Measurements from ENCODE around the gene BORA. TPM values are rescaled to one million over a fixed set of nuclear protein-coding genes. Genes with fewer than 3 reads are reported as not detected.

The BORA gene
- total RNA-seq, 2 donors from 2014 or later: 0.99 to 1.6 TPM

DNA sequence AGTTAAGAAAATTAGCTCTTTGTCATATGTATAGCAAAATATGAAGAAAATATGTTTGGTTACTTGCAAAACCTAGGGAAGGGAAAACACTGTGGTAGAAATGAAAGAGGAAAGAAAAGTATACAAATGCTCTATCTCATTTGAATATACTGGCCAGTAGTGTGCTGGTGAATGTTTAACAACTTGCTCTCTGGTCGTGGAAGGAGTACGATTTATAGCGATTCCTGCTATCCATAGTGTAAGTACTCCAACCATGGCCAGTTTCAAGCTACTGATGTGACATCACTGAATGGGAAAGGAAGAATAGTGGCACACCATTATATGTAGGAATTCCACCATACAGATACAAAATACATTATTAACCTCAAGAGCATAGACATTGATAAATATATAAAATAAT lies 9.3 kb downstream of the BORA start:
- ATAC-seq: no peak
- no peak for DNase-seq
- Histone ChIP-seq H3K27ac (no peak overlapping the region), H3K4me3 (no peak overlapping the region), H3K9me3 (no peaks in the 10 kb centered on the region), H3K4me1 (no peaks in the 10 kb centered on the region), H3K36me3 (replicated peaks in 1 of 2; ENCODE audit: insufficient read depth in 1 of 2, low read depth in 2 of 2) (no peaks in the 10 kb centered on the region), H3K27me3 (no peaks in the 10 kb centered on the region)
- TF ChIP-seq, protein P1, sequence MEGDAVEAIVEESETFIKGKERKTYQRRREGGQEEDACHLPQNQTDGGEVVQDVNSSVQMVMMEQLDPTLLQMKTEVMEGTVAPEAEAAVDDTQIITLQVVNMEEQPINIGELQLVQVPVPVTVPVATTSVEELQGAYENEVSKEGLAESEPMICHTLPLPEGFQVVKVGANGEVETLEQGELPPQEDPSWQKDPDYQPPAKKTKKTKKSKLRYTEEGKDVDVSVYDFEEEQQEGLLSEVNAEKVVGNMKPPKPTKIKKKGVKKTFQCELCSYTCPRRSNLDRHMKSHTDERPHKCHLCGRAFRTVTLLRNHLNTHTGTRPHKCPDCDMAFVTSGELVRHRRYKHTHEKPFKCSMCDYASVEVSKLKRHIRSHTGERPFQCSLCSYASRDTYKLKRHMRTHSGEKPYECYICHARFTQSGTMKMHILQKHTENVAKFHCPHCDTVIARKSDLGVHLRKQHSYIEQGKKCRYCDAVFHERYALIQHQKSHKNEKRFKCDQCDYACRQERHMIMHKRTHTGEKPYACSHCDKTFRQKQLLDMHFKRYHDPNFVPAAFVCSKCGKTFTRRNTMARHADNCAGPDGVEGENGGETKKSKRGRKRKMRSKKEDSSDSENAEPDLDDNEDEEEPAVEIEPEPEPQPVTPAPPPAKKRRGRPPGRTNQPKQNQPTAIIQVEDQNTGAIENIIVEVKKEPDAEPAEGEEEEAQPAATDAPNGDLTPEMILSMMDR (IDR thresholded peaks at IDR 0.05): no peak
- no peak for TF ChIP-seq POLR2A (IDR thresholded peaks at IDR 0.05)
- 72 to 76% methylated on average over 3 of the region's 3 CpGs for WGBS, 2 donors
- intact Hi-C loops (cut with DNase I): no loop called here

DNA sequence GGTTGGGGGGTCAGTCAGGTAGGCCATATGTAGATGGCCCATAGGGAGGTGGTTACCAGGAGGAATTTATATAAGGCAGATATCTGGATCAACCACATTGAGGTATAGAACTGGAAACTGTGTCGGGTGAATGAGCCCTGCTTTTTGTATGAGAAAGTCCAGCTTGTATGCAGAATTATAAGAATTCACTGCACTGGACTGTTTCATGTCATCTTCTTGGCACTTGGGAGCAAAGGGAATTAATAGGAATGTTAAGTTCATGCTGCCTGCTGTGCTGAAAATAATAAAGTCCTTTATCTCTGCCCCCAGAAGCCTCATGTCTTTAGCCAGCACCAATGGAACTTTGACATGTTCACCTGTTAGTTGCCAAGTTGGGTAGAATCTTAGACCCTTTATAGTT lies 12.3 kb downstream of the BORA start:
- Histone ChIP-seq H3K9me3 (no peaks in the 10 kb centered on the region), H3K4me3 (no peak overlapping the region), H3K27me3 (no peaks in the 10 kb centered on the region), H3K36me3 (replicated peaks in 1 of 2; ENCODE audit: insufficient read depth in 1 of 2, low read depth in 2 of 2) (peaks cover 0 to 2% of the 10 kb centered on the region in 2 donors), H3K4me1 (no peaks in the 10 kb centered on the region), H3K27ac (no peak overlapping the region)
- intact Hi-C loops (cut with DNase I): no loop called here
- TF ChIP-seq POLR2A (IDR thresholded peaks at IDR 0.05): no peak
- TF ChIP-seq, protein P1 (IDR thresholded peaks at IDR 0.05): no peak
- no peak for ATAC-seq
- no peak for DNase-seq
- WGBS, 2 donors: 74 to 88% methylated on average over 1 of the region's 1 CpG

DNA sequence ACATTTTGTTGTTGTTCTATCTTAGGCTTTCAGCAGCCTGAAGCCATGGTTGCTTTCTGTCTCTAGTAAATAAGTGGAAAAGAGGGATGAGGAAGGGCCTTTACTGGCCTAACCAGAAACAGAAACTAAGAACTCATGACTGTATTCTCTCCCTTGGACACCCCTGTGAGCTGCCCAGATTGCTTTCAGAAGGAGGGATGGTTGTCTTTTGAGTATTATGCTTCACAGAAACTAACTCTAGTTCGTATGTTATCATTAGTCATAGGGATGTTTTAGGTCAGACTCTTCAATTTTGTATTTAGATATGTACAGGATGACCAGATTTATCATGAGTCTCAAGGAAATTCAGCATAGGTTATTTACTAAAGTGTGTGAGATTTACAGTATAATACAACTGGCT lies 17.5 kb downstream of the BORA start:
- H3K4me3 ChIP-seq: no peak overlapping the region
- H3K36me3 ChIP-seq (replicated peaks in 1 of 2; ENCODE audit: insufficient read depth in 1 of 2, low read depth in 2 of 2): peaks cover 0 to 11% of the 10 kb centered on the region in 2 donors
- no peaks in the 10 kb centered on the region for H3K27me3 ChIP-seq
- intact Hi-C loops (cut with DNase I): no loop called here
- H3K9me3 ChIP-seq: no peaks in the 10 kb centered on the region
- H3K27ac ChIP-seq: no peak overlapping the region
- 84 to 86% methylated on average over 1 of the region's 1 CpG for WGBS, 2 donors
- TF ChIP-seq POLR2A (IDR thresholded peaks at IDR 0.05): no peak
- TF ChIP-seq, protein P1 (IDR thresholded peaks at IDR 0.05): no peak
- DNase-seq (no peak), ATAC-seq (no peak)
- no peaks in the 10 kb centered on the region for H3K4me1 ChIP-seq

DNA sequence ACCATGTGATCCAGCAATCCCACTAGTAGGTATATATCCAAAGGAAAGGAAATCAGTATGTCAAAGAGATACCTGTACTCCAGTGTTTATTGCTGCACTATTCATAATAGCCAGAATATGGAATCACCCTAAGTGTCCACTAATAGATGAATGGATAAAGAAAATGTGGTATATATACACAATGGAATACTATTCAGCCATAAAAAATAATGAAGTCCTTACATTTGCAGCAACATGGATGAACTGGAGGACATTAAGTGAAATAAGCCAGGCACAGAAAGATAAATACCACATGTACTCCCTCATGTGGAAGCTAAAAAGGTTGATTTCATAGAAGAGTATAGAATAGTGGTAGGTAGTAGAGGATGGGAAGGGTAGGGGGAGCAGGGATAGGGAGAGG lies 23.5 kb downstream of the BORA start:
- H3K36me3 ChIP-seq (replicated peaks in 1 of 2; ENCODE audit: insufficient read depth in 1 of 2, low read depth in 2 of 2): peaks cover 0 to 13% of the 10 kb centered on the region in 2 donors
- intact Hi-C loops (cut with DNase I): no loop called here
- no peak for ATAC-seq

DNA sequence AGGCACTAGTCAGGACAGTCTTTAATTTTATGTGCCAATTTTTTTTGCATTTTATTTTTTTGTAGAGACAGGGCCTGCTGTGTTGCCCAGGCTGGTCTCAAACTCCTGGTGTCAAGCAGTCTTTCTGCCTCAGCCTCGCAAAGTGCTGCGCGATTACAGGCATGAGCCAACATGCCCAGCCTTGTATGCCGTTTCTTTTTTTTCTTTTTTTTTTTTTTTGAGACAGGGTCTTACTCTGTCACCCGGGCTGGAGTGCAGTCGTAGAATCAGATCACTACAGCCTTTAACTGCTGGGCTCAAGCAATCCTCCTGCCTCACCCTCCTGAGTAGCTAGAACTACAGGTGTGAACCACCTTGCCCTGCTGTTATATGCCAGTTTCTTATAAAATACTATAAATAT lies 26.4 kb downstream of the BORA start:
- 92 to 96% methylated on average over 6 of the region's 6 CpGs for WGBS, 2 donors

More for the DNA sequence above, 23.5 kb downstream of the BORA start:
- no peaks in the 10 kb centered on the region for H3K27me3 ChIP-seq
- TF ChIP-seq, protein P1 (IDR thresholded peaks at IDR 0.05): no peak
- TF ChIP-seq POLR2A (IDR thresholded peaks at IDR 0.05): no peak
- H3K4me1 ChIP-seq: no peaks in the 10 kb centered on the region
- no peak overlapping the region for H3K27ac ChIP-seq
- H3K4me3 ChIP-seq: no peak overlapping the region
- H3K9me3 ChIP-seq: no peaks in the 10 kb centered on the region
- no peak for DNase-seq

More for the DNA sequence above, 26.4 kb downstream of the BORA start:
- H3K27ac ChIP-seq: no peak overlapping the region
- DNase-seq (no peak), ATAC-seq (no peak)
- intact Hi-C loops (cut with DNase I): no loop called here
- H3K27me3 ChIP-seq: no peaks in the 10 kb centered on the region
- H3K4me3 ChIP-seq: no peak overlapping the region
- H3K4me1 ChIP-seq: no peaks in the 10 kb centered on the region
- TF ChIP-seq, protein P1 (IDR thresholded peaks at IDR 0.05): no peak
- no peak for TF ChIP-seq POLR2A (IDR thresholded peaks at IDR 0.05)
- no peaks in the 10 kb centered on the region for H3K9me3 ChIP-seq
- peaks cover 0 to 13% of the 10 kb centered on the region in 2 donors for H3K36me3 ChIP-seq (replicated peaks in 1 of 2; ENCODE audit: insufficient read depth in 1 of 2, low read depth in 2 of 2)
